ENCODE measurements around the gene BOLA1. TPM values are rescaled to one million over a fixed set of nuclear protein-coding genes. Genes with fewer than 3 reads are reported as not detected.
A peak's percentile ranks its signal among the peaks of the same experiment; 100 is the strongest.

Gene BOLA1
- total and polyA plus RNA-seq, 2 of the 13 experiments (the other 11 are each of a cell fraction or from before 2014, with no cell fraction given): 3.2 to 4.2 TPM

- TF ChIP-seq EP300 (IDR thresholded peaks at IDR 0.05; ENCODE audit: low read depth in 2 of 2, low read length in 2 of 2) (peak in 1 of 2 experiments; percentile 8; a peak in 1 of 4 replicates), EP300 (CRISPR knock-in tag; IDR thresholded peaks at IDR 0.05; ENCODE audit: borderline replicate concordance) (no peak; the same call in 1 of the 2 replicates), ZNF615 (CRISPR knock-in tag; IDR thresholded peaks at IDR 0.05; ENCODE audit: borderline replicate concordance) (no peak), REST (IDR thresholded peaks at IDR 0.05; ENCODE audit: borderline replicate concordance in 1 of 2, low read depth in 1 of 2, low read length in 2 of 2) (no peak), ZNF740 (CRISPR knock-in tag; IDR thresholded peaks at IDR 0.05) (no peak), ZNF850 (CRISPR knock-in tag; conservative IDR thresholded peaks at IDR 0.05) (no peak), BCLAF1 (IDR thresholded peaks at IDR 0.05) (no peak), ZNF225 (CRISPR knock-in tag; IDR thresholded peaks at IDR 0.05) (no peak), ZBED4 (CRISPR knock-in tag; IDR thresholded peaks at IDR 0.05; ENCODE audit: borderline replicate concordance) (0 out of 2 replicates have a peak, but pooled peaks have one; percentile 10), DPF2 (CRISPR knock-in tag; IDR thresholded peaks at IDR 0.05; ENCODE audit: borderline replicate concordance, low read depth) (no peak), MXI1 (IDR thresholded peaks at IDR 0.05; ENCODE audit: borderline replicate concordance, low read depth, low read length) (peak; percentile 32; the same call in 1 of the 3 replicates)
- TF ChIP-seq, protein P1, sequence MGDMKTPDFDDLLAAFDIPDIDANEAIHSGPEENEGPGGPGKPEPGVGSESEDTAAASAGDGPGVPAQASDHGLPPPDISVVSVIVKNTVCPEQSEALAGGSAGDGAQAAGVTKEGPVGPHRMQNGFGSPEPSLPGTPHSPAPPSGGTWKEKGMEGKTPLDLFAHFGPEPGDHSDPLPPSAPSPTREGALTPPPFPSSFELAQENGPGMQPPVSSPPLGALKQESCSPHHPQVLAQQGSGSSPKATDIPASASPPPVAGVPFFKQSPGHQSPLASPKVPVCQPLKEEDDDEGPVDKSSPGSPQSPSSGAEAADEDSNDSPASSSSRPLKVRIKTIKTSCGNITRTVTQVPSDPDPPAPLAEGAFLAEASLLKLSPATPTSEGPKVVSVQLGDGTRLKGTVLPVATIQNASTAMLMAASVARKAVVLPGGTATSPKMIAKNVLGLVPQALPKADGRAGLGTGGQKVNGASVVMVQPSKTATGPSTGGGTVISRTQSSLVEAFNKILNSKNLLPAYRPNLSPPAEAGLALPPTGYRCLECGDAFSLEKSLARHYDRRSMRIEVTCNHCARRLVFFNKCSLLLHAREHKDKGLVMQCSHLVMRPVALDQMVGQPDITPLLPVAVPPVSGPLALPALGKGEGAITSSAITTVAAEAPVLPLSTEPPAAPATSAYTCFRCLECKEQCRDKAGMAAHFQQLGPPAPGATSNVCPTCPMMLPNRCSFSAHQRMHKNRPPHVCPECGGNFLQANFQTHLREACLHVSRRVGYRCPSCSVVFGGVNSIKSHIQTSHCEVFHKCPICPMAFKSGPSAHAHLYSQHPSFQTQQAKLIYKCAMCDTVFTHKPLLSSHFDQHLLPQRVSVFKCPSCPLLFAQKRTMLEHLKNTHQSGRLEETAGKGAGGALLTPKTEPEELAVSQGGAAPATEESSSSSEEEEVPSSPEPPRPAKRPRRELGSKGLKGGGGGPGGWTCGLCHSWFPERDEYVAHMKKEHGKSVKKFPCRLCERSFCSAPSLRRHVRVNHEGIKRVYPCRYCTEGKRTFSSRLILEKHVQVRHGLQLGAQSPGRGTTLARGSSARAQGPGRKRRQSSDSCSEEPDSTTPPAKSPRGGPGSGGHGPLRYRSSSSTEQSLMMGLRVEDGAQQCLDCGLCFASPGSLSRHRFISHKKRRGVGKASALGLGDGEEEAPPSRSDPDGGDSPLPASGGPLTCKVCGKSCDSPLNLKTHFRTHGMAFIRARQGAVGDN (CRISPR knock-in tag; IDR thresholded peaks at IDR 0.05): peak; percentile 60
Observed at GRCh38 chr1:149885339-149886120, 13.8 kb upstream of the BOLA1 start (continued).

All from HepG2 (cell line).